ENCODE measurements around the gene FLRT2. TPM values are rescaled to one million over a fixed set of nuclear protein-coding genes. Genes with fewer than 3 reads are reported as not detected.

FLRT2 gene
- polyA plus RNA-seq, 1 donor (not counting 4 experiments of a cell fraction or from before 2014, with no cell fraction given): 69.2 TPM

DNA sequence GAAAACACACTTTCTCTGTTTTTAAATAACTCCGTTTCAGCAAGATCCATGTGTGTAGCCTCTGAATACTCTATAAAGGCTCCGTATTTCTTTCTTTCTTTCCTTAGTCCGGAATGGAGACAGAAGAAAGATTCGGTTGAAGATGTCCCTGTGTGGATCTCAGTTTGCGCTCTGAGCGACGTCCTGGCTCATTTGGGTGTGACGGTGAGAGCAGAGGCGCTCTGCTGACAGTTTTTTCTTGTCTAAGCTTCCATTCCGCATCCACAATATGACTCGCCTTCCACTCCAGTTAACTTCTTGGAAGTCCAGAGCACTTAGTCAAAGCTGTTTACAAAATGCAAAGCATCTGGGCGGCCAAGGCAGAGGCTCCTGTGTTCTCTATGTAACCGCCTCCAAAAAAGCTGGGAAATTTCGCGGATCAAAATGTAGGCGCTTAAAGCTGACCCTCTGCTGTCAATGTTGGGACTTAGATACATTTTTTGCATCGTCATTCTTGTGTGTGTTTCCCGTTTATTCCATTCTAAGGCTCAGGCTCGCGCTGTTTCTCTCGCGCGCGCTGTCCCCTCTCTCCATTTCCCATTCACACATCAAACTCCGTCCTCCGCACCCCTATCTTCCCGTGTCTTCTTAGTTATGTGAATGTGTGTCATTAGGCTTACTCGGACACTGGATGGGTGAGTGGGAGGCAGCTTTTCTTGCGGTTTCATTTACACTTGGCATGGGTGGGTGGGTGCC is 880 bp upstream of the FLRT2 start:
- H3K79me2 ChIP-seq (ENCODE audit: control insufficient read depth, insufficient read depth, low read length): peaks cover 34% of the 10 kb centered on the region
- no peaks in the 10 kb centered on the region for H3K27me3 ChIP-seq (ENCODE audit: control insufficient read depth, extremely low read depth, insufficient read depth, low read length)
- TF ChIP-seq CTCF (optimal IDR thresholded peaks at IDR 0.05 in 1 of 3, IDR thresholded peaks at IDR 0.05 in 1 of 3, conservative IDR thresholded peaks at IDR 0.05 in 1 of 3; ENCODE audit: extremely low read depth in 1 of 3, insufficient read depth in 2 of 3, low read length in 3 of 3) (no peak), EZH2 (IDR thresholded peaks at IDR 0.05; ENCODE audit: low read length) (no peak)
- peaks cover 20% of the 10 kb centered on the region for H3K4me1 ChIP-seq (ENCODE audit: control insufficient read depth, extremely low read depth, insufficient read depth, low read length)
- H3K36me3 ChIP-seq (ENCODE audit: control insufficient read depth in 2 of 2, extremely low read depth in 1 of 2, insufficient read depth in 2 of 2, low read length in 2 of 2): no peaks in the 10 kb centered on the region
- H3K4me3 ChIP-seq (ENCODE audit: control insufficient read depth in 2 of 3, extremely low read depth in 1 of 3, insufficient read depth in 2 of 3, low read depth in 1 of 3, low read length in 3 of 3): peak overlapping the region; percentile 72 to 85 (median 85)
- H2AFZ ChIP-seq (ENCODE audit: control insufficient read depth, low read length): peak overlapping the region; percentile 93
- no peaks in the 10 kb centered on the region for H3K9me3 ChIP-seq (ENCODE audit: control insufficient read depth, low read depth, low read length)
- dilution Hi-C loops (cut with MboI; ENCODE audit: extremely low pct_ligation_motif_present, low sequenced_read_pairs): no loop called here
- H3K27ac ChIP-seq (ENCODE audit: control insufficient read depth, insufficient read depth, low read length): peak overlapping the region; percentile 86
- no peaks in the 10 kb centered on the region for H3K9me1 ChIP-seq (ENCODE audit: control insufficient read depth, extremely low read depth, insufficient read depth, low read length)
- peak overlapping the region; percentile 96 for H3K4me2 ChIP-seq (ENCODE audit: control insufficient read depth, extremely low read depth, insufficient read depth, low read depth, low read length)
- FAIRE-seq: no peak
- H4K20me1 ChIP-seq (ENCODE audit: control insufficient read depth, extremely low read depth, insufficient read depth, low read length): no peaks in the 10 kb centered on the region
- H3K9ac ChIP-seq (ENCODE audit: control insufficient read depth, extremely low read depth, insufficient read depth, low read length): peak overlapping the region; percentile 88
- no peak for DNase-seq (ENCODE audit: low read depth, low spot score)

- H3K4me1 ChIP-seq (ENCODE audit: control insufficient read depth, extremely low read depth, insufficient read depth, low read length): peaks cover 24% of the 10 kb centered on the region
- H3K4me2 ChIP-seq (ENCODE audit: control insufficient read depth, extremely low read depth, insufficient read depth, low read depth, low read length): peak overlapping the region; percentile 96
- peak overlapping the region; percentile 86 for H3K27ac ChIP-seq (ENCODE audit: control insufficient read depth, insufficient read depth, low read length)
- H3K9me3 ChIP-seq (ENCODE audit: control insufficient read depth, low read depth, low read length): no peaks in the 10 kb centered on the region
- no peak for DNase-seq (ENCODE audit: low read depth, low spot score)
- H3K36me3 ChIP-seq (ENCODE audit: control insufficient read depth in 2 of 2, extremely low read depth in 1 of 2, insufficient read depth in 2 of 2, low read length in 2 of 2): no peaks in the 10 kb centered on the region
- dilution Hi-C loops (cut with MboI; ENCODE audit: extremely low pct_ligation_motif_present, low sequenced_read_pairs): no loop called here
- peak overlapping the region; percentile 72 to 85 (median 85) for H3K4me3 ChIP-seq (ENCODE audit: control insufficient read depth in 2 of 3, extremely low read depth in 1 of 3, insufficient read depth in 2 of 3, low read depth in 1 of 3, low read length in 3 of 3)
- FAIRE-seq: no peak
- peaks cover 49% of the 10 kb centered on the region for H3K79me2 ChIP-seq (ENCODE audit: control insufficient read depth, insufficient read depth, low read length)
- H3K9me1 ChIP-seq (ENCODE audit: control insufficient read depth, extremely low read depth, insufficient read depth, low read length): no peaks in the 10 kb centered on the region
- TF ChIP-seq EZH2 (IDR thresholded peaks at IDR 0.05; ENCODE audit: low read length): no peak
- TF ChIP-seq CTCF (optimal IDR thresholded peaks at IDR 0.05 in 1 of 3, IDR thresholded peaks at IDR 0.05 in 1 of 3, conservative IDR thresholded peaks at IDR 0.05 in 1 of 3; ENCODE audit: extremely low read depth in 1 of 3, insufficient read depth in 2 of 3, low read length in 3 of 3): no peak
- no peaks in the 10 kb centered on the region for H4K20me1 ChIP-seq (ENCODE audit: control insufficient read depth, extremely low read depth, insufficient read depth, low read length)
- peak overlapping the region; percentile 90 for H2AFZ ChIP-seq (ENCODE audit: control insufficient read depth, low read length)
- H3K9ac ChIP-seq (ENCODE audit: control insufficient read depth, extremely low read depth, insufficient read depth, low read length): peak overlapping the region; percentile 88
- H3K27me3 ChIP-seq (ENCODE audit: control insufficient read depth, extremely low read depth, insufficient read depth, low read length): no peaks in the 10 kb centered on the region
Measured at GRCh38 chr14:85530626-85531025, 682 bp downstream of the FLRT2 start.
